Memory B cell (primary cell): ENCODE data around the gene DDAH1.
"Not testable (repeated sequence)": the region's sequence is repeated elsewhere in the genome, so short reads cannot be mapped to it uniquely, and the experiment has no call there.

Experiments used
- ATAC-seq: fragments of 150-1000 bp; cut with Tn5 transposase; 2 replicates; pipeline ENCODE4 v1.10.0; 2021; ENCODE audit warnings: low read depth, mild to moderate bottlenecking, moderate library complexity
- DNase-seq, 2 donors: peaks; one replicate each; pipeline ENCODE4 v3.0.0; 2022; ENCODE audit warnings: low spot score in 2 of 2
- H3K27ac Mint-ChIP-seq: one replicate; pipeline ENCODE4 v1.8.0; 2022; ENCODE audit warnings: mild to moderate bottlenecking, moderate library complexity, mixed read lengths
- H3K27me3 Mint-ChIP-seq: one replicate; pipeline ENCODE4 v1.8.0; 2022; ENCODE audit warnings: mixed read lengths
- H3K36me3 Mint-ChIP-seq: one replicate; pipeline ENCODE4 v1.8.0; 2022; ENCODE audit warnings: mild to moderate bottlenecking, mixed read lengths
- H3K4me1 Mint-ChIP-seq: one replicate; pipeline ENCODE4 v1.8.0; 2022; ENCODE audit warnings: mixed read lengths
- H3K4me3 Mint-ChIP-seq: one replicate; pipeline ENCODE4 v1.8.0; 2022; ENCODE audit warnings: mild to moderate bottlenecking, moderate library complexity, mixed read lengths
- H3K9me3 Mint-ChIP-seq: one replicate; pipeline ENCODE4 v1.8.0; 2022; ENCODE audit warnings: mixed read lengths

The DDAH1 gene

DNA sequence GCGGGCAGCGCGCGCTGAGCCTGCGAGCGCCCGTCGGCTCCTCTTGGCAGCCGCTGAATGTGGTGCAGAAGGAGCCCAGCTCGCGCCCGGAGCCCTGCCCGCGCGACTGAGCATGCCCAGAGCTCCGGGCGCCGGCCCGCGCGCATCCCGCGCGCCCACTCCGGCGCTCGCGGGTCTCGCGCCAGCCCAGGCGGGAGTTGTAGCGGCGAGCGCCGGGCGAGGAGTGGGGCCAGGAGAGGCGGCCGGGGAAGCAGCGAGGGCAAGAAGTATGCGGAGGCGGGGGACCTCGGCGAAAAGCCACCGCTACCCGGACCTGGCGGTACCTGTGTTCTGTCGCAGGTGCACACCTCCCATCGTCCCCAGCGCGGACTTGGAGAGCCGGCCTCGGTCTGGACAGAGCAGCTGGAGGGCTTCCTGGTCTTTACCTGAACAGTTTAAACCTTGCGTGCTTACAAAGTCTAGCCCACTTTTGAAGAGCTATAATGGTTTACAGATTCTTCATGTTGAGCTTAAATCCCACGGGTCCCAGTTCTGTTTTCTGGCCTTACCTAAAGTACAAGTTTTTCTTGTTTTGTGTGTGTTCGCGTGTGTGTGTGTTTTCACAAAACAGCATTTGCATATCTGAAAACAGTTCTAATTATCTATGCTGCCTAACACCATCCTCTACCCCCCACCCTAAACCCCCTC is at the start of gene DDAH1:
Gene DDAH1 (minus strand): TSS at position 61 of the 687 bp plus-strand sequence. CDS start 114 bp downstream, outside the sequence.
- H3K27me3 Mint-ChIP-seq: peaks cover 26% of the 10 kb centered on the region
- peak; percentile 55 for ATAC-seq
- no peaks in the 10 kb centered on the region for H3K9me3 Mint-ChIP-seq
- peak; percentile 9 to 32 for DNase-seq
- H3K4me1 Mint-ChIP-seq: peaks cover 4% of the 10 kb centered on the region
- peak within 1 kb of the TSS; percentile 57 for H3K4me3 Mint-ChIP-seq
- no peaks in the 10 kb centered on the region for H3K36me3 Mint-ChIP-seq
- H3K27ac Mint-ChIP-seq: no peak within 1 kb of the TSS

DNA sequence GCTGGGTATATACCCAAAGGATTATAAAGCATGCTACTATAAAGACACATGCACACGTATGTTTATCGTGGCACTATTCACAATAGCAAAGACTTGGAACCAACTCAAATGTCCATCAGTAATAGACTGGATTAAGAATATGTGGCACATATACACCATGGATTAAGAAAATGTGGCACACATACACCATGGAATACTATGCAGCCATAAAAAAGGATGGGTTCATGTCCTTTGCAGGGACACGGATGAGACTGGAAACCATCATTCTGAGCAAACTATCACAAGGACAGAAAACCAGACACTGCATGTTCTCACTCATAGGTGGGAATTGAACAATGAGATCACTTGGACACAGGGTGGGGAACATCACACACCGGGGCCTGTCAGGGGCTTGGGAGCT is 49.0 kb upstream of the DDAH1 start:
- ATAC-seq, H3K36me3 Mint-ChIP-seq, H3K4me3 Mint-ChIP-seq, H3K27me3 Mint-ChIP-seq, H3K4me1 Mint-ChIP-seq, DNase-seq, H3K9me3 Mint-ChIP-seq, H3K27ac Mint-ChIP-seq: not testable (repeated sequence)

DNA sequence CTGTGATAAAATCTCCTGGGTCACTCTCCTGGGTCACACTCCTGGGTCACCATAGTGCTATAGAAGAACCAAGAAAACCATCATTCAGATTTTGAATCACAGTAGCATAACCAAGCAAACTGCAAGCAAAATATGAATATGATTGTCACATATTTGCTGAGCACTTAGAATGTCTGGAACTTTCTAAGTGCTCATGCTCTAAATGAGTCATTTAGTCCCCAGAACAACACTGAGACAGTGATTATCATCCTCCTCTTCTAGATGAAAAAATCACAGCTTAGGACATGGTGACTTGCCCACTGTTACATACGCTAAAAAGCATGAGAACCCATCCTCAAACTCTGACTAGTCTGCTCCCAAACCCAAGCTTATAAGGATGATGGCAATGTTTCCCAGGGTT is 39.5 kb upstream of the DDAH1 start:
- Mint-ChIP-seq H3K9me3 (peaks cover 7% of the 10 kb centered on the region), H3K36me3 (peaks cover 12% of the 10 kb centered on the region), H3K4me1 (no peaks in the 10 kb centered on the region), H3K4me3 (no peak overlapping the region), H3K27me3 (peaks cover 8% of the 10 kb centered on the region), H3K27ac (no peak overlapping the region)
- no peak for DNase-seq
- ATAC-seq: no peak

DNA sequence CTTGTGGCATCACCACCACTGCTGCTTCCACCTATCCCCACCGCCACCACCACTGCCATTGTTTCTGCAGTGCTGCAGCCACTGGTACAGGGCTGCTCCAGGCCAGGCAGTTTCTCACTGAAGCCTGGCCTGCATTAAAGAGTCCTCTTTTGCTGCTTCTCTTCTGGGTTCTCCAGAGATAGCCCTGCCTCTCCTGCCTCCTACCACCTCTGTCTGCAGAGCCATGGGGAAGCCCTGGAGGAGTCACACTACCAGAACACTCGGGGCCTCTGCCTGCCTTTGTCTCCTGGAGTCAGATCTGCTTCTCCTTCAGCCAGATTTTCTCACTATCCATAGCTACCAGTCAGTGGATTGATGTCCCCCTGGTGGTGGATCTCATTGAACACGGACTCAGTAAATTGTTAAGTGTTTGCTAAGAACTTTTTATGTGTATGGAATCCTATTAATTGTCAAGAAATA is 37.7 kb upstream of the DDAH1 start:
- Mint-ChIP-seq H3K9me3 (peaks cover 7% of the 10 kb centered on the region), H3K27ac (no peak overlapping the region), H3K27me3 (peaks cover 8% of the 10 kb centered on the region), H3K4me3 (no peak overlapping the region), H3K36me3 (peaks cover 12% of the 10 kb centered on the region), H3K4me1 (no peaks in the 10 kb centered on the region)
- no peak for ATAC-seq
- no peak for DNase-seq

DNA sequence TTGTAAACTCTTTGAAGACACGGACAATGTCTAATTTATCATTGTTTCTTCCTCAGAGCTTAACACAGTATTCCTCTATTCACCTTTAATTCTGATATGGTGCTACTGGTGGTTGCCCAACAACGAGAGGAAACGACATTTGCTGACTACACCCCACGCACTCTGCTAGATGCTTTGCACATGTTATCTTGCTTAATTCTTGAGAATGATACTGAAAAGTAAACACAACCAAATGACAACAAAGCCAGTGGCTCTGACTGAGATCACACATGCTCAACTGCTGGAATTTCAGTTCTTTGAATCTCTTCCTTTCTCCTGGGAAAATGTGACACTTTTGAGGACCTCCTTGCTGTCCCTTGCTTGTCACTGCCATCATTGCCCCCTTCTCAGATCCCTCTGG is 37.2 kb upstream of the DDAH1 start:
- Mint-ChIP-seq H3K4me3 (no peak overlapping the region), H3K36me3 (peaks cover 12% of the 10 kb centered on the region)
- no peak for ATAC-seq

DNA sequence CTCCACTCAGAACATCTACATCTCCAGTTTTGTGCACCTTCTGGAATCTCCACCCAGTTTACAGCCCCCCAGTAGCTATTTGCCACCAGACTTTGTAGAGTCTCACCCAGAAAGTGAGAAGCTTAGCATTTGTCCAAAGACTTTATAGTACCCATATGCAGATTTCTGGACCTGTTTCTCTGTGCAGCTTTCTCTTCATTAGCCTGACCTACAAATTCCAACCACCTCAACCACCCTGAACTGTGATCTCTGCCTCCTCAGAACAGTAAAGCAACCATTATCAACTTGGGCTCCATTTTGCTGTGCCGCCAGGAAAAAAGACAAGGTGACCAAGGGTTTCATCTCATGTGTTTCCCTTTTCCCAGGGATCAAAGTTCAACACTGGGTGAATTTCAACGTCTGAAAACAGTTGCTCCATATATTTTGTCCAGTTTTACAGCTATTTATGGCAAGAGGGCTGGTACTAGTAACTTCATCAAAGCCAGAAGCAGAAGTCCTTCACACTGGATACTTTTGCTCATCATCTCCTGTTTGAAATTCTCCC is 36.5 kb upstream of the DDAH1 start:
- no peak overlapping the region for H3K4me3 Mint-ChIP-seq
- ATAC-seq (no peak), DNase-seq (no peak)
- no peak overlapping the region for H3K27ac Mint-ChIP-seq
- no peaks in the 10 kb centered on the region for H3K4me1 Mint-ChIP-seq
- peaks cover 12% of the 10 kb centered on the region for H3K36me3 Mint-ChIP-seq
- H3K27me3 Mint-ChIP-seq: peaks cover 5% of the 10 kb centered on the region
- peaks cover 7% of the 10 kb centered on the region for H3K9me3 Mint-ChIP-seq

More for the DNA sequence above, 37.2 kb upstream of the DDAH1 start:
- H3K9me3 Mint-ChIP-seq: peaks cover 7% of the 10 kb centered on the region
- H3K27me3 Mint-ChIP-seq: peaks cover 8% of the 10 kb centered on the region
- H3K4me1 Mint-ChIP-seq: no peaks in the 10 kb centered on the region
- H3K27ac Mint-ChIP-seq: no peak overlapping the region
- DNase-seq: no peak

DNA sequence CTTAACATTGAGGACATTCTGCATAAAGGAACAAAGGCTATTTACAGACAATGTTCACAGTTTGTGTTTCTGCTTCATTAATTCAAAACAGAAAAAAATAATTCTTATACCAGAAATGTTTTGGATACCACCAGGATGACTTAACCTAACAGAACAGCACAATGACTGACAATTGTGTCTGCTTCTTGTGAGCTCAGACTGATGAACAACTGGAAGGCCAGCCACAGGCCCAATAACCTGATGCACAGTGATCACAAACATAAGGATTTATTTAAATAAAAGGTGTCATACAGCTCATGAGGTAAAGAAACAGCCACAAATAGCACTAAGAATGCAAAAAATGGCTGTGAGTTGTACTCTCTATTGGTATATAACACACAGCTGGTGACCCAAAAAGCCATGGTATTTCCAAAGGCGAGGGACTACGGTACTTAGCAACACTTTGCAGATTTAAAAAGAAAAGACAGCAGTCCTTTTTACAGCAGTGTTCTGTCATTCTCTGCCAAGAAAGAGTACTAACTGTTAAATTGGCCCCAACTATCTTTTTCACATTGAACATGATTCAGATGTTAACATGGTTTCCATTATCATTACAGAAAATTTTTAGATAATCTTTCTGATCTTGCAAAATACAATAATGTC is 32.1 kb upstream of the DDAH1 start:
- Mint-ChIP-seq H3K4me1 (no peaks in the 10 kb centered on the region), H3K36me3 (peaks cover 7% of the 10 kb centered on the region), H3K27ac (no peak overlapping the region), H3K27me3 (no peaks in the 10 kb centered on the region), H3K9me3 (peaks cover 7% of the 10 kb centered on the region), H3K4me3 (no peak overlapping the region)
- ATAC-seq (no peak), DNase-seq (no peak)

DNA sequence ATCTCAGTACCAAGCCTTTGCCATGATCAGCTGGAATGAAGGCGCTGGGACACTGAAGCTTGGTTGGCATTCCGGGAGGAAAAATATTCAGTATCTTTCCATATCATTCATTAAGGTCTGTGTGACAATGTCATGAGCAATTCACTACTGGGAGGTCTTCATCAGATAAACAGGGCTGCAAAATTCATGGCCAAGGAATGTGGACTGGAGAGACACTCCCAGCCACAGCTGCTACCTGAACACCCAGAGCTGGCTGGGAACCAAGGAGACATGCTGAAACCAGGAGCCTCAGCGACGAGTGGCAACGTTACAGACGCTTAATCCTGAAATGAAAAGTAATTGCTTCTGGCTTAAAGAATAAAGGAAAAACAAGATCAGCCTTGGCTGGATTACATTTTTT is 30.6 kb upstream of the DDAH1 start:
- DNase-seq (no peak), ATAC-seq (no peak)
- peaks cover 4% of the 10 kb centered on the region for H3K36me3 Mint-ChIP-seq
- H3K9me3 Mint-ChIP-seq: peaks cover 3% of the 10 kb centered on the region
- H3K4me3 Mint-ChIP-seq: no peak overlapping the region
- H3K27me3 Mint-ChIP-seq: no peaks in the 10 kb centered on the region
- H3K4me1 Mint-ChIP-seq: no peaks in the 10 kb centered on the region
- H3K27ac Mint-ChIP-seq: no peak overlapping the region

DNA sequence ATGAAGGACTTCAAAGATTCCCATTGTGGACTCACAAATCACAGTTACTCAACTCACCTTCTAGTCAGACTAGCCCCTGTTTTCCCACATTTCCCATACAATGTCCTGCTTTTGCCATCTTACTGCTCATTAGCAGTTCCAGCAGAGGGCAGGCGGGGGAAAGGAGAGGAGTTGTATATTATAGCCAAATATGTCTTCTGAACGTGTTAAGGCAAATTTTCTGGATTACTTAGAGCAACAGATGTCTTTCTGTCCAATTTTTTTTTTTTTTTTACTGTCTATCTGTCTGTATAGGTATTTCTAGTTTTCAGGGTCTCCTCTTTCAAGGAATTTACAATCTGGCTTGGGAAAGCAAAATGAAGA is 29.9 kb upstream of the DDAH1 start:
- no peaks in the 10 kb centered on the region for H3K4me1 Mint-ChIP-seq
- no peak for DNase-seq

DNA sequence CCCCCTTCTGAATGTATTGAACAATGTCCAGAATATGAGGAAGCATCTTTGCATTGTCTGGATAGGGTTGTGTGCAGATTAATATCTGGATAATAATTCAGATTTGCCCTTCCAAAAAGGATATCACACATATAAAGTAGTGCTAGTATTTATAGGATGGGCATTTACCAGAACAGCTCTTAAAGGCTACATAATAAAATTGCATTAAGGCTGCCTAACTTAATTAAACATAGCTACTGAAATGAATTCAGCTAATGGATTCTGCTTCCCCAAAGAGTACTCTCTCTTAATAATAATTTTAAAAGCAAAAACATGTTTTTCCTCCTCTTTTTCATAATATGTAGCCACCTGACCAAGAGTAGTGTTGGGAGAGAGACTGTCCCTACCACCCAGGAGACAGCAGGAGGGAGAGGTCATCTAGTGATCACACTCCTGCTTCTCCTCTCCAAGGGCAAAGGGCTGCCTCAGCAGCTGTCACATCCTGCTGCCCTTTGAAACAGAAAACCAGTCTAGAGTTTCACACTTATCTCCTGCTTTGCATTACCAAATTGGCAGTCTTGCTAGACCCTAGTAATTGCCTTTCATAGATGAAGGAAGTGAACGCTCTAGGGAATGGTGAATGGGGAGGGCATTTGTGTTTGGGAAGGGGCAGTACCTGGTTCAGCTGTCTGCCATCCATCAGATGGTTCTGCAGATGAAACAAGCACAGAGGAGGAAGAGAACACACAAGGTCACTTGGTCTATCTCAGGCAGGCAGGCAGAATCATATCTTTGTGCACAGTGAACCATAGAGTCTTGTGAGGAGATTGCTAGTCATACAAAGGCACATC is 29.3 kb upstream of the DDAH1 start:
- Mint-ChIP-seq H3K4me1 (no peaks in the 10 kb centered on the region), H3K36me3 (no peaks in the 10 kb centered on the region), H3K27me3 (peaks cover 2% of the 10 kb centered on the region), H3K9me3 (no peaks in the 10 kb centered on the region), H3K4me3 (no peak overlapping the region), H3K27ac (no peak overlapping the region)
- DNase-seq (no peak), ATAC-seq (no peak)

More for the DNA sequence above, 29.9 kb upstream of the DDAH1 start:
- no peak for ATAC-seq
- H3K9me3 Mint-ChIP-seq: no peaks in the 10 kb centered on the region
- H3K27me3 Mint-ChIP-seq: no peaks in the 10 kb centered on the region
- peaks cover under 1% of the 10 kb centered on the region for H3K36me3 Mint-ChIP-seq
- H3K4me3 Mint-ChIP-seq: no peak overlapping the region
- no peak overlapping the region for H3K27ac Mint-ChIP-seq

DNA sequence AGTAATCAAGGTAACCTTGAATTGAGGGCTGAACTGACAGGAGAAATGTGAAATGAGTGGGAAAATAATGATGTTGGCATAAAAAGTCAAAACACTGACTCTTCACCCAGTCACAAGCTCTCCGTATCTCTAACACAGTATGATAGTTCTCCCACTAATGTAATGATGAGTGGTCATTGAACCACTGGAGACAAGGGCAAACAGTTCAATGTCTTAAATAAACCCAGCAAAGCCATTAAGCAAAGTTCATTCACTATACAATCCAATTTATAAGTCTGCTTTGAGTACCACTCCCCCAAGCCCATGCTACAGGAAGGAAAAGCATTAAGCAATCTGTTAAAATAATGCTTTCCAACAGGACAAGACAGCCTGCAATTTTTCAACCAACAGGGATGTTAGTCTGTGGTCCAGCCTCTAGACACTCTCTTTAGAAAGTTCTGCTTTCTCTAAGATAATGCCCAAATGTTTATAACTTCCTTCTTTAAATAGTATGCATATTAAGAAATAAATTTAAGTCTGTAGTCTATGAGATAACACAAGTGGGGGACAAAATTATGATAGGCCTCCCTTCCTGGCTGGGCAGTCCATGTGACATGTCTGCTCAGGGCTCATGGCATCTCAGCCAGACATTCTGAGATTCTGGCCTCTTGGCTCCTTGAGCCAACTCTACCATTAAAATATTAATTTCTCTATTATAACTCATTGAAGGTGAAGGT is 25.5 kb upstream of the DDAH1 start:
- Mint-ChIP-seq H3K27ac (no peak overlapping the region), H3K4me1 (no peaks in the 10 kb centered on the region), H3K27me3 (peaks cover 5% of the 10 kb centered on the region), H3K9me3 (no peaks in the 10 kb centered on the region), H3K4me3 (no peak overlapping the region), H3K36me3 (no peaks in the 10 kb centered on the region)
- ATAC-seq (no peak), DNase-seq (no peak)

DNA sequence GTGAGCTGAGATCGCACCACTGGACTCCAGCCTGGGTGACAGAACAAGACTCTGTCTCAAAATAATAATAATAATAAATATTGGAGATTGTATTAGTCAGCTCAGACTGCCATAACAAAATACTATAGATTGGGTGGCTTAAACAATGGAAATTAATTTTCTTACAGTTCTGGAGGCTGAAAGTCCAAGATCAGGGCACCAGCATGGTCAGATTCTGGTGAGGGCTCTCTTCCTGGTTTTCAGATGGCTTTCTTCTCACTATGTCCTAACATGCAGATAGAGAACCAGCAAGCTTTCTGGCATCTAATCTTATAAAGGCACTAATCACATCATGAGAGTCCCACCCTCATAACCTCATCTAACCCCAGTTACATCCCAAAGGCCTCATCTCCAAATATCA is 23.2 kb upstream of the DDAH1 start:
- no peaks in the 10 kb centered on the region for H3K36me3 Mint-ChIP-seq
- H3K9me3 Mint-ChIP-seq: no peaks in the 10 kb centered on the region
- H3K27ac Mint-ChIP-seq: no peak overlapping the region
- no peak for DNase-seq
- H3K27me3 Mint-ChIP-seq: peaks cover 5% of the 10 kb centered on the region
- no peak overlapping the region for H3K4me3 Mint-ChIP-seq
- no peak for ATAC-seq
- no peaks in the 10 kb centered on the region for H3K4me1 Mint-ChIP-seq

DNA sequence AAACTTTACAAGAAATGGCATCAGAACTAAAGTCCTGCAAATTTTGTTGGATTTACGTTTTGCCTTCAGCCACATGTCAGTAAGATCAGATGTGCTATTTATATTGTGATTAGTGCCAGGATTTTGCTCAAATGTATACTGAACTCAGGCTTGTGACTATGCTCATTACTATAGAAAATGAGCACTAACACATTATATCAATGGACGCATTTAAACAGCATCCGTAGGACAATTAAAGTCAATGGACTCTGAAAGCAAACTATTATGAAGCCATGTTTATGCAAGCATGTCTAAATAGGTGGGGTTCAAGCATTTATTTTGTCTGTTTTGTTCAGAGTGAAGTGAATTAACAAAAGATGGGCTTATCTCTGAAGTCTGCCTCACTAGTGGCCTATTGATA is 20.6 kb upstream of the DDAH1 start:
- Mint-ChIP-seq H3K9me3 (no peaks in the 10 kb centered on the region), H3K4me1 (no peaks in the 10 kb centered on the region), H3K36me3 (no peaks in the 10 kb centered on the region), H3K27ac (no peak overlapping the region), H3K27me3 (peaks cover 6% of the 10 kb centered on the region), H3K4me3 (no peak overlapping the region)
- DNase-seq: no peak
- no peak for ATAC-seq
